Dendritic cell treated with granulocyte-macrophage colony-stimulating factor and Interleukin-4, amounts not matched to agents 40 ng/mL and 50 ng/mL, for 4 days (primary cell): ENCODE measurements around the gene RCCD1.
A peak's percentile ranks its signal among the peaks of the same experiment; 100 is the strongest.
"Not testable (repeated sequence)": the region's sequence is repeated elsewhere in the genome, so short reads cannot be mapped to it uniquely, and the experiment has no call there.

Source experiments
- H3K27ac Mint-ChIP-seq: one replicate; pipeline ENCODE4 v1.8.0; 2022; ENCODE audit warnings: mild to moderate bottlenecking, mixed read lengths
- H3K27me3 Mint-ChIP-seq: one replicate; pipeline ENCODE4 v1.8.0; 2022; ENCODE audit warnings: mild to moderate bottlenecking, mixed read lengths
- H3K36me3 Mint-ChIP-seq: one replicate; pipeline ENCODE4 v1.8.0; 2022; ENCODE audit warnings: low read depth, mixed read lengths
- H3K4me1 Mint-ChIP-seq: one replicate; pipeline ENCODE4 v1.8.0; 2022; ENCODE audit warnings: low read depth, mixed read lengths
- H3K4me3 Mint-ChIP-seq: one replicate; pipeline ENCODE4 v1.8.0; 2022; ENCODE audit warnings: mild to moderate bottlenecking, moderate library complexity, mixed read lengths
- H3K9me3 Mint-ChIP-seq: one replicate; pipeline ENCODE4 v1.8.0; 2022; ENCODE audit warnings: mixed read lengths
- intact Hi-C: fragments of 100-400 bp; cut with micrococcal nuclease; formaldehyde crosslinking; loops from one replicate; pipeline ENCODE4 v1.15.0; 2022

RCCD1 gene, protein sequence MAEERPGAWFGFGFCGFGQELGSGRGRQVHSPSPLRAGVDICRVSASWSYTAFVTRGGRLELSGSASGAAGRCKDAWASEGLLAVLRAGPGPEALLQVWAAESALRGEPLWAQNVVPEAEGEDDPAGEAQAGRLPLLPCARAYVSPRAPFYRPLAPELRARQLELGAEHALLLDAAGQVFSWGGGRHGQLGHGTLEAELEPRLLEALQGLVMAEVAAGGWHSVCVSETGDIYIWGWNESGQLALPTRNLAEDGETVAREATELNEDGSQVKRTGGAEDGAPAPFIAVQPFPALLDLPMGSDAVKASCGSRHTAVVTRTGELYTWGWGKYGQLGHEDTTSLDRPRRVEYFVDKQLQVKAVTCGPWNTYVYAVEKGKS

DNA sequence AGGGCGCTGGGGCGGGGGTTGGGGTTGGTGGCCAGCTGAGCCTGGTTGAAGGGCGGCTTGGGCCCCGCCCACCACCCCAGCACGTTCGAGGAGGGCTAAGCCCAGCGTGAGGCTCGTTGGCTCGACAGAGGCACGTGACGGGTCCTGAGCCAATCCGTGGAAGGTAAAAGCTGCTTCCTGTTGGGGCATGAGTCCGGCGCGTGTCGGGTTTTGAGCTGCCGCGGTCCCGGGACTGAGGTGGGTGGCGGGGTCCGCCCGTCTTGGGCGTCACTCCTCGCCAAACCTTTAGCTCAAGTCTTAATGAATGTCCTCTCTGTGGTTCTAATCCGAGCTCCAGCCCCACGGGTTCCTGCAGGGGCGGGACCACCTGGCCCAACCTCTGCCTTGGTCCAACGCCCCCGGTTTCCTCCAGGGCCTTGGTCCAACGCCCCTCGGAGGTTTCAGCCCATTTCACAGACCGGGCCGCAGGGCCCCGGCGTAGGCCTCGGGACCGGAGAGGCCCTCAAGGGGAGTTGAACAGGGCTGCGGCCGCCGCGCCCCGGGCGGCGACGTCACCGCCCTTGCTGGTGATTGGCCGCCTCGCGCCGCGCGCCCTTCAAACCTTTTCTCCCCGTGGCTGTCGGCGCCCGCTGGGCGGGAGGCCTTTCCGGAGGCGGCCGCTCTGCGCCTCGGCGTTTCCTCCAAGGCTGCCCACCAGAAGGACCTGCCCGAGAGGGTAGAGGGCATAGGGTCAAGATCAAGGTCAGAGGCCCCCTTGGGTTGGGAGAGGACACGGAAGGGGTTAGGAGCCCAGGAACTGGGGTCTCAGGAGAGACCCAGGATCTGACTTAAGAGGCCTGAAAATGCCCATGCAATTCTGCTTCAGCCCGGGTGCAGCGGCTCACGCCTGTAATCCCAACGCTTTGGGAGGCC is at the start of gene RCCD1:
Gene RCCD1 (plus strand): TSS at position 173 of the 912 bp plus-strand sequence. CDS start 1,851 bp downstream, outside the sequence.
- Mint-ChIP-seq H3K27me3 (no peaks in the 10 kb centered on the region), H3K27ac (peak within 1 kb of the TSS; percentile 98), H3K4me3 (peak within 1 kb of the TSS; percentile 88), H3K36me3 (peaks cover 65% of the 10 kb centered on the region), H3K9me3 (no peaks in the 10 kb centered on the region), H3K4me1 (peaks cover 36% of the 10 kb centered on the region)
- intact Hi-C loops, result loop anchor here (2.0 to 10.0 kb wide), 3 partner anchors 40 to 320 kb away; partner anchors contain the start of gene PRC1

DNA sequence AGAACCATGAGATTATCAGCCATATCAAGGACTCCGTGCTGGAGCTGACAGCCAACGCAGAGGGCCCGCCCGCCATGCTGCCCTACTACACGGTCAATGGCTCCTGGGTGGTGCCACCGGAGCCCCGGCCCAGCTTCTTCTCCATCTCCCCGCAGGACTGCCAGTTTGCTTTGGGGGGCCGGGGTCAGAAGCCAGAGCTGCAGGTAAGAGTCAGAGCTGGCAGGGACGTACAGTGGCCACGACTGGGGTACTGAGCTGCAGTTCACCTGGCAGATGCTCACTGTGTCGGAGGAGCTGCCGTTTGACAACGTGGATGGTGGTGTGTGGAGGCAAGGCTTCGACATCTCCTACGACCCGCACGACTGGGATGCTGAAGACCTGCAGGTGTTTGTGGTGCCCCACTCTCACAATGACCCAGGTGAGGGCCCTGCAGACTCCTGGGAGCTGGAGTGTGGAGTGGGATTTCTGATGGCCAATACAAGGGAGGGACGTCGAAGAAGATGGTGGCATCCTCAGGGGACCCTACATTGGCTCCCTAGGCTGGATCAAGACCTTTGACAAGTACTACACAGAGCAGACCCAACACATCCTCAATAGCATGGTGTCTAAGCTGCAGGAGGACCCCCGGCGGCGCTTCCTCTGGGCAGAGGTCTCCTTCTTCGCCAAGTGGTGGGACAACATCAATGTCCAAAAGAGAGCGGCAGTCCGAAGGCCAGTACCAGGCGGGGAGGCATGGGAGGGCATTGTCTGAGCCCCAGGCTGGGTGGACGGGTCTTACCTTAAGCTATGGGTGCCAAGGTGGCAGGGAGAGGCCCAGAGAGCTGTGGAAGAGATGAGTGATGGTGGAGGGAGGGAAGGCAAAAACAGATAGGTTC is 49.1 kb upstream of the RCCD1 start:
- Mint-ChIP-seq H3K4me1 (peaks cover 39% of the 10 kb centered on the region), H3K36me3 (peaks cover 70% of the 10 kb centered on the region), H3K4me3 (no peak overlapping the region), H3K27ac (no peak overlapping the region), H3K27me3 (no peaks in the 10 kb centered on the region), H3K9me3 (no peaks in the 10 kb centered on the region)
- intact Hi-C loops, result no loop called here

DNA sequence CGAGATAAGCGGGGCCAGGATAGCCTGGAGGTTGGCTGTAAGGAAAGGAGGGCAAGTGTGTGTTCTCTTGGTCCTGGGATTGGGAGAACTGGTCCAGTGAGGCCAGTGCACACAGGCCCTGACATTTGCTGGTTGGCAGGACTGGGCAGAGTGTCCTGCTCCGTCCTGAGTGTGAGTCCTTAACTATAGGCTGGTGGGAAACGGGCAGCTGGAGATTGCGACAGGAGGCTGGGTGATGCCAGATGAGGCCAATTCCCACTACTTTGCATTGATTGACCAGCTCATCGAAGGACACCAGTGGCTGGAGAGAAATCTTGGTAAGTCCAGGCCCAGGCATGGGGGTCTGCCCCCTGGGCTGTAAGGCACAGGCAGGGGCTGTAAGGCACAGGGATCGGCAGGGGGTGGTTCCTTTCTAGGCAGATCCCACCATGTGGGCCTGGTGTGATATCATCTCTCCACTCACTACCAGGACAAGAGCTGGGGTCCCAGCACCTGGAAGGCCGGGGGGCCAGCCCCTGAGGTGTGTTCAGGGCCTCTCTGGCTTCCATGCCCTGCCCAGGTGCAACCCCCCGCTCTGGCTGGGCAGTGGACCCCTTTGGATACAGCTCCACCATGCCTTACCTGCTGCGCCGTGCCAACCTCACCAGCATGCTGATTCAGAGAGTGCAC is 48.4 kb upstream of the RCCD1 start:
- Mint-ChIP-seq H3K4me1 (peaks cover 34% of the 10 kb centered on the region), H3K9me3 (no peaks in the 10 kb centered on the region), H3K36me3 (peaks cover 78% of the 10 kb centered on the region), H3K4me3 (no peak overlapping the region), H3K27ac (no peak overlapping the region), H3K27me3 (no peaks in the 10 kb centered on the region)
- intact Hi-C loops, result no loop called here

DNA sequence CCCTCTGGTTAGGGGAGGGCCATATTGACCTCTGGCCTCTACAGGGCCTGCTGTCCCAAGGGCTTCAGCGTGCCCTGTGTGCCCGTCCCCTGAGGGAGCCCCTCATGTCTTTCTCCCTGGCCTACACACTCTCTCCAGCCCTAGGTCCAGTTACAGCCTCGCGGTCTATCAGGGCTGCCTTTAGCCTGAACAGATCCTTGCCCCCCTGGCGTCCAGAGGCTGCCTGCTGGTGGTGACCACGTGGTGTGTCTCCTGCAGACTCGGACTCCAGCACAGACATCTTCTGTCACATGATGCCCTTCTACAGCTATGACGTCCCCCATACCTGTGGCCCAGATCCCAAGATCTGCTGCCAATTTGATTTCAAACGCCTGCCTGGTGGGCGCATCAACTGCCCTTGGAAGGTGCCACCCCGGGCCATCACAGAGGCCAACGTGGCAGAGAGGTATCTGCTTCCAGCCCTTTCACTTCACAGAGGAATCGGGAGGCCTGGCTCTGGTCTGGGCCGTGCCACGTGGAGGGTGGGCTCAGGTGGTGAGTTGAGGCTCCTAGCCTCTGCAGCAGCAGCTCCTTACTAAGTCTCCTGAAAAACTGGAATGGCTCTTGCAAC is 47.5 kb upstream of the RCCD1 start:
- Mint-ChIP-seq H3K27me3 (no peaks in the 10 kb centered on the region), H3K36me3 (peaks cover 87% of the 10 kb centered on the region), H3K4me3 (no peak overlapping the region), H3K9me3 (no peaks in the 10 kb centered on the region), H3K4me1 (peaks cover 30% of the 10 kb centered on the region), H3K27ac (no peak overlapping the region)
- intact Hi-C loops, result no loop called here

DNA sequence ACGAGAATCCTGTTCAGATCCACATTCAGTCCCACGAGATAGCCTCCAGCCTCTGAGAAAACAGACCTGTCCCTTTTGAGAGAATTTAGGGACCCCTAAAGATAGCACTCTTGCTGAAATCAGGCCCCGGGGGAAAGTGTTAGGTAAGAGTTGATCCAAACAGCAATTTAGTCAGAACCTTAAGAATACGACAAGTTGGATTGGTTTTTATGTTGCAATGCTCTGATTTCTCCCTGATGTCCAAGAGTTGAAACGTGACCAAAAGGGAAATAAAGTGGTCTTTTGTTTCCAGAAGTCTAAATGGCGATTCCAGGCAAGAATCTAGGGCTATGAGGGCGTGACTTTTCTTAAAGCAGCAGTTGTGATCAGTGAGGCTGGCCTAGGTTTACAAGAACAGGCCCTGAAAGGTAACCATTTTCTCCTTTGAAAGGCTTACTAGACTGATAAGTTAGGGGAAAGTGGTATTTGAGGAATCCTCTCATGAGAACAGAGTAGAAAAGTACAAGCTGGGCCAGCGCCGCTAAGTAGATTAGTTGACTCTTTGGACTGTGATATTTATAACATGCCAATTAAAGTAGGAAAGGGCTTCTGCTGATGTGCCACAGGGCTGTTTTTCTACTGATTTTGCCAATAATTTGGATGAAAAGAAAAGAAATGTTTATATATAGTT is 46.7 kb upstream of the RCCD1 start:
- Mint-ChIP-seq H3K4me1 (peaks cover 38% of the 10 kb centered on the region), H3K36me3 (peaks cover 95% of the 10 kb centered on the region), H3K4me3 (no peak overlapping the region), H3K9me3 (no peaks in the 10 kb centered on the region), H3K27ac (no peak overlapping the region), H3K27me3 (no peaks in the 10 kb centered on the region)
- intact Hi-C loops, result no loop called here

DNA sequence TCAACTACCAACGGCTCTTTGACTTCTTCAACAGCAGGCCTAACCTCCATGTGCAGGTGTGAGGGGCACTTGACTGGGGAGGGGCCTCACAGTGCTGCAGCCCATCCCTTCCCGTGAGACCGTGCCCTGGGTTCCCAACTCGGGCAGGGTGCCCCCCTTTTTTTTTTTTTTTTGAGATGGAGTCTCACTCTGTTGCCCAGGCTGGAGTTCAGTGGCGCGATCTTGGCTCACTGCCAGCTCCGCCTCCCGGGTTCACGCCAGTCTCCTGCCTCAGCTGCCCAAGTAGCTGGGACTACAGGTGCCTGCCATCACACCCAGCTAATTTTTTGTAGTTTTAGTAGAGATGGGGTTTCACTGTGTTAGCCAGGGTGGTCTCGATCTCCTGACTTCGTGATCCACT is 45.2 kb upstream of the RCCD1 start:
- H3K4me3 Mint-ChIP-seq, H3K9me3 Mint-ChIP-seq, H3K27me3 Mint-ChIP-seq, H3K27ac Mint-ChIP-seq, intact Hi-C loops: not testable (repeated sequence)
- Mint-ChIP-seq H3K4me1 (peaks cover 43% of the 10 kb centered on the region), H3K36me3 (peaks cover 97% of the 10 kb centered on the region)

DNA sequence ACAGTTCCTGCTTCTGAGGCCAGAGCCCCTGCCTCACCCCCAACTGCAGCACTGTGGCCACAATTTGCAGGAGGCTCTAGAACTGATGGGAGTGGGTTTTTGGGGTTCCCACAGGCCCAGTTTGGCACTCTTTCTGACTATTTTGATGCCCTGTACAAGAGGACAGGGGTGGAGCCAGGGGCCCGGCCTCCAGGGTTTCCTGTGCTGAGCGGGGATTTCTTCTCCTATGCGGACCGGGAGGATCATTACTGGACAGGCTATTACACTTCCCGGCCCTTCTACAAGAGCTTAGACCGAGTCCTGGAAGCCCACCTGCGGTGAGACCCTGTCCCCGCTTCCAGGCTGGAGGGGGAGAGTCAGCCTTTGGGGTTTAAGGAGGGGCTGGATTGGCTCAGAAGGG is 44.7 kb upstream of the RCCD1 start:
- no peak overlapping the region for H3K4me3 Mint-ChIP-seq
- no peak overlapping the region for H3K27ac Mint-ChIP-seq
- intact Hi-C loops, result no loop called here
- H3K36me3 Mint-ChIP-seq, result peaks cover 97% of the 10 kb centered on the region
- H3K27me3 Mint-ChIP-seq, result no peaks in the 10 kb centered on the region
- H3K4me1 Mint-ChIP-seq, result peaks cover 48% of the 10 kb centered on the region
- H3K9me3 Mint-ChIP-seq, result no peaks in the 10 kb centered on the region

DNA sequence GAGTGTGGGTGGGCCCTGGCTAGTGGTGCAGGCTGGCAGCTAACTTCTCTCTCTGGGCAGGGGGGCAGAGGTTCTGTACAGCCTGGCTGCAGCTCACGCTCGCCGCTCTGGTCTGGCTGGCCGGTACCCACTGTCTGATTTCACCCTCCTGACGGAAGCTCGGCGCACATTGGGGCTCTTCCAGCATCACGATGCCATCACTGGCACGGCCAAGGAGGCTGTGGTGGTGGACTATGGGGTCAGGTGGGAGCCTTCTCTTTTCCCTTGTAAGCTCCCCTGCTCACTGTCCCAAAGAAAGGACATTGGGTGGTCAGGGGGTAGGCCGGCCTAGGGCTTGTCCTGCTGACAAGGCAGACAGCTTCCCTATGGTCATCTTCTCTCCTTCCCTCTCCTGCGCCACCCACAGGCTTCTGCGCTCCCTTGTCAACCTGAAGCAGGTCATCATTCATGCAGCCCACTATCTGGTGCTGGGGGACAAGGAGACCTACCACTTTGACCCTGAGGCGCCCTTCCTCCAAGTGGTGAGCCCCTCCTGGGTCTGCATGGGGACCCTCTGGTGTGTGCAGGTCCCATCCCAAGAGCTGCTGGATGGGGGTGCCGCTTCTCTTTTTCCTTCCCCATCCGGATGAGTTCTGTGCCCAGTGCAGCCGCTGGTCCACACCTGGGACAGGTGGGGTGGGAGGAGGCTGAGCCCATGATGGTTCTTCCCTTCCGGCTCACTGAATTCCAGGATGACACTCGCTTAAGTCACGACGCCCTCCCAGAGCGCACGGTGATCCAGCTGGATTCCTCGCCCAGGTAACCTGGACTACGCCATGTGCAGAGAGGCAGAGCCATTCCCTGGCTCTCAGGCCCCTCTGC is 44.0 kb upstream of the RCCD1 start:
- H3K27me3 Mint-ChIP-seq, result no peaks in the 10 kb centered on the region
- no peaks in the 10 kb centered on the region for H3K9me3 Mint-ChIP-seq
- intact Hi-C loops, result no loop called here
- H3K27ac Mint-ChIP-seq, result no peak overlapping the region
- H3K4me3 Mint-ChIP-seq, result no peak overlapping the region
- H3K36me3 Mint-ChIP-seq, result peaks cover 97% of the 10 kb centered on the region
- H3K4me1 Mint-ChIP-seq, result peaks cover 49% of the 10 kb centered on the region

DNA sequence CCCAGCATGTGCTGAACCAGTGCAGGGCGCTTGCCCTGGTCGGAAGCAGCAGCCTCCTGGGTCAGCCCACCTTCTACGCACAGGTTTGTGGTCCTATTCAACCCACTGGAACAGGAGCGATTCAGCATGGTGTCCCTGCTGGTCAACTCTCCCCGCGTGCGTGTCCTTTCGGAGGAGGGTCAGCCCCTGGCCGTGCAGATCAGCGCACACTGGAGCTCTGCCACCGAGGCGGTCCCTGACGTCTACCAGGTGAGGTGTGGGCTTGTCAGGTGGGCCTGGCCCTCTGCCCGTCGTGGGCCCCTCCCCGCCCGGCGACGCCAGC is 43.4 kb upstream of the RCCD1 start:
- H3K4me1 Mint-ChIP-seq, result peaks cover 50% of the 10 kb centered on the region
- intact Hi-C loops, result no loop called here

DNA sequence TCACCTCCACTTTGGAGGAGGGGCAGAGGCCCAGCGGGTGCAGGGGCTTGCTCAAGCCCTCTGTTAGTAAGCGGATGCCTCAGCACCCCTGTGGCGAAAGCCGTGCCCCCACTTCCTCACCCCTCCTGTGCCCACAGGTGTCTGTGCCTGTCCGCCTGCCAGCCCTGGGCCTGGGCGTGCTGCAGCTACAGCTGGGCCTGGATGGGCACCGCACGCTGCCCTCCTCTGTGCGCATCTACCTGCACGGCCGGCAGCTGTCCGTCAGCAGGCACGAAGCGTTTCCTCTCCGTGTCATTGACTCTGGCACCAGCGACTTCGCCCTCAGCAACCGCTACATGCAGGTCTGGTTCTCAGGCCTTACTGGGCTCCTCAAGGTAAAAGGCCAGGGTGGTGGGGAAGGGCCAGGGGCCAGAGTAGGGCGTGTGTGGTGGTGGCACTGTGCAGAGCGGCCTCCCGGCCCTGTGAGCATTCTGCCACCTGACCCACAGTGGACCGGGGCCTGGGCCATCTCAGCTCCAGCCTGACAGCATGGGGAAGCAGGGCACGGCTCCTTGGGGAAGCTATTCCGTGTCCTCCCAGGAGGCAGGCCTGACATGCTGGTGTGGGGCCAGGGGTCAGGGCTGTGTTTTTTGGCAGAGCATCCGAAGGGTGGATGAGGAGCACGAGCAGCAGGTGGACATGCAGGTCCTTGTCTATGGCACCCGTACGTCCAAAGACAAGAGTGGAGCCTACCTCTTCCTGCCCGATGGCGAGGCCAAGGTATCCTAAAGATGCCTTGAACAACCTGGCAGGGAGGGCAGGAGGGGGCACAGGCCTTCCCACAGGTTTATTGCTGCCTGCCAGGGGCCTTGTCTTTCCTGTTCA is 42.5 kb upstream of the RCCD1 start:
- Mint-ChIP-seq H3K36me3 (peaks cover 97% of the 10 kb centered on the region), H3K4me1 (peaks cover 57% of the 10 kb centered on the region), H3K4me3 (no peak overlapping the region), H3K27ac (peak overlapping the region; percentile 39), H3K27me3 (no peaks in the 10 kb centered on the region), H3K9me3 (no peaks in the 10 kb centered on the region)
- intact Hi-C loops, result no loop called here

More for the DNA sequence above, 43.4 kb upstream of the RCCD1 start:
- Mint-ChIP-seq H3K36me3 (peaks cover 97% of the 10 kb centered on the region), H3K4me3 (no peak overlapping the region), H3K27ac (no peak overlapping the region), H3K27me3 (no peaks in the 10 kb centered on the region), H3K9me3 (no peaks in the 10 kb centered on the region)

DNA sequence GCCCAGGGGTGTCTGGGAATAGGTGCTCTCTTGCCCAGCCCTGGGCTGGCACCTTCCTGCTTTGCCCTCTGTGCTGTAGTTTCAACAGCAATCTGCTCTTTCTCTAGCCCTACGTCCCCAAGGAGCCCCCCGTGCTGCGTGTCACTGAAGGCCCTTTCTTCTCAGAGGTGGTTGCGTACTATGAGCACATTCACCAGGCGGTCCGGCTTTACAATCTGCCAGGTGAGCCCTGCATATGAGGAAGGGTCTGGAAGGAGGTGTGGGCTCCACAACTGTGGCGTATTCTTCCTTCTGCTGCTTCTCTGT is 42.0 kb upstream of the RCCD1 start:
- Mint-ChIP-seq H3K27ac (peak overlapping the region; percentile 39), H3K4me3 (no peak overlapping the region), H3K36me3 (peaks cover 97% of the 10 kb centered on the region), H3K27me3 (no peaks in the 10 kb centered on the region), H3K9me3 (no peaks in the 10 kb centered on the region), H3K4me1 (peaks cover 57% of the 10 kb centered on the region)
- intact Hi-C loops, result no loop called here
